BLaER1 (cell line): Measurements from ENCODE around the gene PGLYRP3.
"Not testable (repeated sequence)": the region's sequence is repeated elsewhere in the genome, so short reads cannot be mapped to it uniquely, and the experiment has no call there.

Experiments
- H3K27ac ChIP-seq: shearing (Covaris generic); formaldehyde crosslinking; 2 replicates; pipeline ENCODE4 v1.8.1; 2022
- H3K27me3 ChIP-seq: shearing (Covaris generic); formaldehyde crosslinking; 2 replicates; pipeline ENCODE4 v1.8.1; 2022
- H3K36me3 ChIP-seq: shearing (Covaris generic); formaldehyde crosslinking; 2 replicates; pipeline ENCODE4 v1.8.1; 2022
- H3K4me1 ChIP-seq: shearing (Covaris generic); formaldehyde crosslinking; 2 replicates; pipeline ENCODE4 v1.8.1; 2022
- H3K4me2 ChIP-seq: shearing (Covaris generic); formaldehyde crosslinking; 2 replicates; pipeline ENCODE4 v1.8.1; 2022
- H3K4me3 ChIP-seq: shearing (Covaris generic); formaldehyde crosslinking; 2 replicates; pipeline ENCODE4 v1.8.1; 2022
- H3K9ac ChIP-seq: shearing (Covaris generic); formaldehyde crosslinking; 2 replicates; pipeline ENCODE4 v1.8.1; 2022
- H3K9me3 ChIP-seq: shearing (Covaris generic); formaldehyde crosslinking; 2 replicates; pipeline ENCODE4 v1.8.1; 2022
- H4K20me1 ChIP-seq: shearing (Covaris generic); formaldehyde crosslinking; 2 replicates; pipeline ENCODE4 v1.8.1; 2022
- Cebpa-rat ChIP-seq: shearing (Covaris generic); IDR thresholded peaks from 2 replicates; pipeline ENCODE4 v1.8.1; 2022

PGLYRP3 gene

DNA sequence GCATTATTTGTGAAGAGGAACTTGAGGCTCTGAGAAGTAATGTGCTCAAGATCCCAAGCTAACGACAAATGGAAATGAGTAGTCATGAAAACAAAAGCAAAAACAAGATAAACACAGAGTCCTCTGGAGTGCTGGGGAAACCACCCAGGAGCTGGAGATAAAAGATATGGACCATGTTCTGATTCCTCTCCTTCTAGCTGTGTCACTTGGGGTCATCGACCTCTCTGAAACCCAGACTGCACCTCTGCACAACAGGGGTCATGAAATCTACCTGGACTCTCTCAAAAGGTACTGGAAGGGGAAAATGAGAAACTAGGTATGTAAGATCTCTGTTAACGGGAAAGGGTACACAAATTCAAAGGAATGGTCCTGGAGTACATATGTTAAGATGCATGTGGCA is 29.4 kb upstream of the PGLYRP3 start:
- no peak for TF ChIP-seq Cebpa-rat
- H3K4me1 ChIP-seq: peaks cover 87% of the 10 kb centered on the region
- H3K27ac ChIP-seq: no peak overlapping the region
- no peak overlapping the region for H3K4me3 ChIP-seq
- no peak overlapping the region for H3K9ac ChIP-seq
- H3K9me3 ChIP-seq: 0 out of 2 replicates have a peak, but pooled peaks cover 3% of the 10 kb centered on the region
- H3K36me3 ChIP-seq: no peaks in the 10 kb centered on the region
- 0 out of 2 replicates have a peak, but pooled peaks cover 4% of the 10 kb centered on the region for H3K27me3 ChIP-seq
- peak overlapping the region; percentile 89 for H3K4me2 ChIP-seq
- peaks cover 9% of the 10 kb centered on the region for H4K20me1 ChIP-seq

DNA sequence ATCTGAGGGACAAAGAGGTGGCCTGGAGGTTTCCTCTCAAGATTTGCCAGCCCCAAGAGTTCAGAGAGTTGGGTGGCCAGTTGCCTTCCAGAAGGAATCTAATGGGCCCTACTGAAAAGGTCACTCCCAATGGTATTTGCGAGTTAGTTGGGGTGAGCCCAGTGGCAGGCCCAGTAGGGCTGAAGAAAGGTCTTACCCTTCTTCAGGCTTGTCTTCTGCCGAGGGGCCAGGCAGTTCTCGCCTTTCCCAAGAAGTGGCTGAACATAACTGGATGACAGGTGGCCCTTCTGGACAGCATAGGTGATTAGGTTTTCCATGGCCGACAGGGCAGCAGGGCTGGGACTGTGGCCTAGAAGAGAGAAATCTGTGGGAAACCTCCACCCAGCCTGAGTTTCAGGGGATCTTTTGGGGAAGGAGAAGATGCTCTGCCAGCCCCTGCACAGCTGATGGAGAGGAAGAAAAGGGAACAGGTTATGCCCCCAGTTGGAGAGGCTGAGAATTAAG is 28.7 kb upstream of the PGLYRP3 start:
- no peak overlapping the region for H3K9ac ChIP-seq
- 0 out of 2 replicates have a peak, but pooled peaks cover 4% of the 10 kb centered on the region for H3K27me3 ChIP-seq
- peaks cover 10% of the 10 kb centered on the region; the same call in 1 of the 2 replicates for H3K9me3 ChIP-seq
- no peaks in the 10 kb centered on the region for H3K36me3 ChIP-seq
- no peak overlapping the region for H3K4me3 ChIP-seq
- peaks cover 9% of the 10 kb centered on the region for H4K20me1 ChIP-seq
- H3K4me2 ChIP-seq: peak overlapping the region; percentile 89
- TF ChIP-seq Cebpa-rat: no peak
- H3K27ac ChIP-seq: no peak overlapping the region
- H3K4me1 ChIP-seq: peaks cover 87% of the 10 kb centered on the region

- Histone ChIP-seq H3K9me3 (peaks cover 15% of the 10 kb centered on the region; the same call in 1 of the 2 replicates), H3K4me2 (peak overlapping the region; percentile 85), H3K36me3 (no peaks in the 10 kb centered on the region), H3K4me1 (peaks cover 79% of the 10 kb centered on the region), H3K27ac (no peak overlapping the region), H3K9ac (no peak overlapping the region), H3K27me3 (0 out of 2 replicates have a peak, but pooled peaks cover 4% of the 10 kb centered on the region), H3K4me3 (no peak overlapping the region), H4K20me1 (peaks cover 4% of the 10 kb centered on the region)
- no peak for TF ChIP-seq Cebpa-rat
These were observed 27.6 kb upstream of the PGLYRP3 start for GRCh38 chr1:153340356-153340755.

DNA sequence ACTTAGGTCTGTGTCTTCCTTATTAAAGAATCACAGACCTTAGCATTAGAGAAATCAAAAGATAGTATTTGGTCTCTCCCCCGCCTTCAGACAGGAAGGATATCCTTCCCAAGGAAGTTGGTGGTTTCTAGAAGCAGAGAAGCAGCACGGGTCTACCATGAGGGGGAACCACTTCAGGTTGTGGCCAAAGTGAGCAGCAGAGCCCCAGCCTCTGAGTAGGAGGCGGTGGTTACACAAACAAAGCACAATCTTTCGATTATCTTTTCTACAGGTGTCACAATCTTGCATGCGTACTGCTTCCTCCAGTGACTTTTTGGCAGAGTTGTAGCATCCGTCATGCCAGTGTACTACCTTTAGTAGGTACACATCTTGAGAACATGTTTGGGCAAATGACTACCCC is 27.1 kb upstream of the PGLYRP3 start:
- H3K27ac ChIP-seq: no peak overlapping the region
- peak overlapping the region; percentile 85 for H3K4me2 ChIP-seq
- H3K9ac ChIP-seq: no peak overlapping the region
- H3K9me3 ChIP-seq: peaks cover 15% of the 10 kb centered on the region; the same call in 1 of the 2 replicates
- no peak overlapping the region for H3K4me3 ChIP-seq
- 0 out of 2 replicates have a peak, but pooled peaks cover 4% of the 10 kb centered on the region for H3K27me3 ChIP-seq
- H3K36me3 ChIP-seq: no peaks in the 10 kb centered on the region
- no peaks in the 10 kb centered on the region for H4K20me1 ChIP-seq
- TF ChIP-seq Cebpa-rat: no peak
- peaks cover 73% of the 10 kb centered on the region for H3K4me1 ChIP-seq

DNA sequence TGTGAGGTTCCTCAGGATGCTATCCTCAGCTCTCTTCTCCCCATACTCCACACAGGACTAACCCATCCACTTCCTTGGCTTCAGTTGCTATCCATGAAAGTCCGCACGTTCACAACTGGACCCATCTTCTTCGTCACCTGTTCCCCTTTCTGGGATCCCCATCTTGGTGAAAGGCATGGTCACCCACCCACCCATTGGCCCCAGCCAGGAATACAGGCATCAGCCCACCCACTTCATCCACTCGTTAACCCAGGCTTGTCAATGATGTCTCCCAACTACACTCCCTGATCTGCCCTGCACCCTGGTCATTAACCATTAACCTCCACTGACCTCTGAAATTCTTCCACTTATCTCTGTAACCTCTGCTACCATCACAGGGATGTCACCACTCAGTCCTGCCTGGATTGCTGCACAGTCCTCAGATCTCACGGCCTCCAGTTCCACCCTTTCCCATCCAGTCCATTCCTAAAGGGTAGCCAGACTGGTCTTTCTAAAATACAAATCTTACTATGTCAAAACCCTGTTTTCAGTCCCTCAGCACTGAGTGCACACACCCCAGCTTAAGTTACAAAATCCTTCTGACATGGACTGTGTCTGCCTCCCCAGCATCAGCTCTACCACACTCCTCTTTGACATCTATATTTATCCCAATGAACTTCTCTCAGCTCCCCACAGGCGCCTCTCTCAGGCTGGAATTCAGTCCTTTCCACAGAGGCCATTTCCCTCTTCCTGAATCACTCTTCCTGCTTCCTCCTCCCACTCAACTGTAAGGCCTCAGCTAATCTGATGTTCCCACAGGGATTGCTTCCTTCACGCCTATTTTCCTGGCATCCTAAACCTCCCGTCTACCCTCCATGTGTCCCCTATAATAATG is 25.5 kb upstream of the PGLYRP3 start:
- no peak overlapping the region for H3K9ac ChIP-seq
- TF ChIP-seq Cebpa-rat: no peak
- no peak overlapping the region for H3K27ac ChIP-seq
- peaks cover 18% of the 10 kb centered on the region; the same call in 1 of the 2 replicates for H3K9me3 ChIP-seq
- no peaks in the 10 kb centered on the region for H4K20me1 ChIP-seq
- peaks cover 57% of the 10 kb centered on the region for H3K4me1 ChIP-seq
- H3K4me3 ChIP-seq: no peak overlapping the region
- H3K4me2 ChIP-seq: peak overlapping the region; percentile 85; the same call in 1 of the 2 replicates
- H3K36me3 ChIP-seq: no peaks in the 10 kb centered on the region
- 0 out of 2 replicates have a peak, but pooled peaks cover 4% of the 10 kb centered on the region for H3K27me3 ChIP-seq

DNA sequence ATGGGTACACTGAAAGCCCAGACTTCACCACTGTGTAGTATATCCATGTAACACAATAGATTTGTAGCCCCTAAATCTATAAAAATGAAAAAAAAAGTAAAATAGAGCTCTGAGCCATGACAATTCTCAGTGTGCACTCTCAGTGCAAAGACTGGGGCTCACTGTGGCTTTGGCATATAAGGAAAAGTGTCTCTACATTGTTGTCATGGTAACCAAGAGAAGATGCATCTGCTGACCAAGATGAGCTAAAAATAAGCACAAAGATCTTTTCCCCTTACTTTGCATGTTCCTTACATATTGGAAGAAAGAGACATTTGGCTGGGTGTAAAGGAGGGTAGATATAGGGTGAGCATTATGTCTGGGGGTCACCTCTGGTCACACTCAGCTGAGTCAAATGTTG is 23.9 kb upstream of the PGLYRP3 start:
- Histone ChIP-seq H4K20me1 (no peaks in the 10 kb centered on the region), H3K27me3 (0 out of 2 replicates have a peak, but pooled peaks cover 4% of the 10 kb centered on the region), H3K27ac (no peak overlapping the region), H3K4me3 (no peak overlapping the region), H3K4me1 (peaks cover 42% of the 10 kb centered on the region), H3K4me2 (peak overlapping the region; percentile 28; the same call in 1 of the 2 replicates), H3K36me3 (no peaks in the 10 kb centered on the region), H3K9me3 (peaks cover 32% of the 10 kb centered on the region), H3K9ac (no peak overlapping the region)
- TF ChIP-seq Cebpa-rat: no peak

DNA sequence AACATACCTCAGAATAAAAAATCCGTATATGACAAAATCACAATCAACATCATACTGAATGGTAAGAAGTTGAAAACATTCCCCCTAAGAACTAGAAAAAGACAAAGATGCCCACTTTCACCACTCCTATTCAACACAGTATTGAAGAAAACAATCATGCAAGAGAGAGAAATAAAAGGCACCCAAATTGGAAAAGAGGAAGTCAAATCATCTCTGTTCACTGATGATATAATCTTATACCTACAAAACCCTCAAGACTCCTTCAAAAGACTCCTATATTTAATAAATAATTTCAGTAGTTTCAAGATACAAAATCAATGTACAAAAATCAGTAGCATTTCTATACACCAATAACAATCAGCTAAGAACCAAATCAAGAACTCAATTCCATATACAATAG is 21.1 kb upstream of the PGLYRP3 start:
- Histone ChIP-seq H3K27ac (no peak overlapping the region), H3K4me1 (peaks cover 42% of the 10 kb centered on the region), H3K4me3 (no peak overlapping the region), H3K9me3 (peaks cover 47% of the 10 kb centered on the region), H3K4me2 (no peak overlapping the region), H3K27me3 (no peaks in the 10 kb centered on the region), H3K36me3 (0 out of 2 replicates have a peak, but pooled peaks cover 4% of the 10 kb centered on the region), H3K9ac (no peak overlapping the region), H4K20me1 (no peaks in the 10 kb centered on the region)
- TF ChIP-seq Cebpa-rat: no peak

- H3K36me3 ChIP-seq: peaks cover 5% of the 10 kb centered on the region; the same call in 1 of the 2 replicates
- H3K27ac ChIP-seq: no peak overlapping the region
- no peaks in the 10 kb centered on the region for H3K27me3 ChIP-seq
- H3K9me3 ChIP-seq: peaks cover 54% of the 10 kb centered on the region
- peaks cover 30% of the 10 kb centered on the region for H3K4me1 ChIP-seq
- H3K9ac ChIP-seq: no peak overlapping the region
- H4K20me1 ChIP-seq: no peaks in the 10 kb centered on the region
- no peak overlapping the region for H3K4me3 ChIP-seq
- TF ChIP-seq Cebpa-rat: no peak
- H3K4me2 ChIP-seq: peak overlapping the region; percentile 55
These were observed 12.2 kb upstream of the PGLYRP3 start for GRCh38 chr1:153324912-153325311.

- Histone ChIP-seq H3K9ac (no peak overlapping the region), H4K20me1 (no peaks in the 10 kb centered on the region), H3K4me1 (peaks cover 22% of the 10 kb centered on the region), H3K9me3 (peaks cover 52% of the 10 kb centered on the region), H3K4me3 (no peak overlapping the region), H3K4me2 (no peak overlapping the region), H3K36me3 (peaks cover 5% of the 10 kb centered on the region; the same call in 1 of the 2 replicates), H3K27ac (no peak overlapping the region), H3K27me3 (no peaks in the 10 kb centered on the region)
- TF ChIP-seq Cebpa-rat: no peak
These were observed 9.8 kb upstream of the PGLYRP3 start for GRCh38 chr1:153322568-153322967.

DNA sequence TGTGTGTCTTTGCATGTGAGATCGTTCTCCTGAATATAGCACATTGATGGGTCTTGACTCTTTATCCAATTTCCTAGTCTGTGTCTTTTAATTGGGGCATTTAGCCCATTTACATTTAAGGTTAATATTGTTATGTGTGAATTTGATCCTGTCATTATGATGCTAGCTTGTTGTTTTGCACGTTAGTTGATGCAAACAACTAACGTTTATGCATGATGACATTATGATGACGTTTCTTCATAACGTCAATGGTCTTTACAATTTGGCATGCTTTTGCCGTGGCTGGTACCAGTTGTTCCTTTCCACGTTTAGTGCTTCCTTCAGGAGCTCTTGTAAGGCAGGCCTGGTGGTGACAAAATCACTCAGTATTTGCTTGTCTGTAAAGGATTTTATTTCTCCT is 5.4 kb upstream of the PGLYRP3 start:
- H3K4me3 ChIP-seq, H3K27ac ChIP-seq, H4K20me1 ChIP-seq, H3K27me3 ChIP-seq, H3K9ac ChIP-seq, H3K4me1 ChIP-seq, H3K36me3 ChIP-seq, H3K4me2 ChIP-seq: not testable (repeated sequence)
- H3K9me3 ChIP-seq: peaks cover 39% of the 10 kb centered on the region

DNA sequence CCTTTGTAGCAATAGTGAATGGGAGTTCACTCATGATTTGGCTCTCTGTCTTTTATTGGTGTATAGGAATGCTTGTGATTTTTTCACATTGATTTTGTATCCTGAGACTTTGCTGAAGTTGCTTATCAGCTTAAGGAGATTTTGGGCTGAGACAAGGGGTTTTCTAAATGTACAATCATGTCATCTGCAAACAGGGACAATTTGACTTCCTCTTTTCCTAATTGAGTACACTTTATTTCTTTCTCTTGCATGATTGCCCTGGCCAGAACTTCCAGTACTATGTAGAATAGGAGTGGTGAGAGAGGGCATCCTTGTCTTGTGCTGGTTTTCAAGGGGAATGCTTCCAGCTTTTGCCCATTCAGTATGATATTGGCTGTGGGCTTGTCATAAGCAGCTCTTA is 3.3 kb upstream of the PGLYRP3 start:
- H4K20me1 ChIP-seq, H3K27ac ChIP-seq, H3K4me1 ChIP-seq, H3K4me3 ChIP-seq, H3K36me3 ChIP-seq, H3K27me3 ChIP-seq, H3K4me2 ChIP-seq, H3K9ac ChIP-seq: not testable (repeated sequence)
- peaks cover 21% of the 10 kb centered on the region for H3K9me3 ChIP-seq

DNA sequence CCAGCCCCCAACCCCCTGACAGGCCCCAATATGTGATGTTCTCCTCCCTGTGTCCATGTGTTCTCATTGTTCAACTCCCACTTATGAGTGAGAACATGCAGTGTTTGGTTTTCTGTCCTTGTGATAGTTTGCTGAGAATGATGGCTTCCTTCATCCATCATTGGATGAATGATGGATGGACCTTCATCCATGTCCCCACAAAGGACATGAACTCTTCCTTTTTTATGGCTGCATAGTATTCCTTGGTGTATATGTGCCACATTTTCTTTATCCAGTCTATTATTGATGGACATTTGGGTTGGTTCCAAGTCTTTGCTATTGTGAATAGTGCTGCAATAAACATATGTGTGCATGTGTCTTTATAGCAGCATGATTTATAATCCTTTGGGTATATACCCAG is 1.6 kb upstream of the PGLYRP3 start:
- not testable (repeated sequence) for H3K4me3 ChIP-seq, H3K9me3 ChIP-seq, H3K27ac ChIP-seq, H3K9ac ChIP-seq, H3K27me3 ChIP-seq, H3K4me2 ChIP-seq, H4K20me1 ChIP-seq, H3K36me3 ChIP-seq
- peaks cover 21% of the 10 kb centered on the region for H3K4me1 ChIP-seq
